ENCODE data around the gene ARHGAP1.
"Not testable (repeated sequence)": the region's sequence is repeated elsewhere in the genome, so short reads cannot be mapped to it uniquely, and the experiment has no call there.

The ARHGAP1 gene

DNA sequence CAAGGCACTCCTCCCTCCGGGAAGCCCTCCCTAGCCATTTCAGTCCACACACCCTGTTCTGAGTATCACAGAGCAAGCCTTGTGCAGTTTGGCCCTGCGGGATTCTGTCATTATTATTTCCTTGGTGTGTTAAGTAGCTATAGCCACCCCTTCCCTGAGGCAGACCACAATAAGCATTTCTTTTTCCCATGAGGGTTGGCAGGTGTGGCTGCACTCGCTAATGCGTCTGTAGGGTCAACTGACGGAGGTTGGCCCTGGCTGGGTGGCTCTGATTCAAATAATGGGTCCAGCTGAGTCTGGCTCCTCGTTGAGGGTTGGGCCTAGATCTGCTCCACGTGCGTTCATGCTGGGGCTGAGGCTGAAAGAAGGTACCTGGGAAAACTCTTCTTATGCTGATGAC, 23.7 kb upstream of the ARHGAP1 start:
- Histone ChIP-seq H3K4me3 (ENCODE audit: low read depth in 1 of 2, low read length in 2 of 2) (no peak overlapping the region), H3K27me3 (ENCODE audit: control insufficient read depth in 1 of 2, insufficient read depth in 2 of 2, low read length in 2 of 2) (no peaks in the 10 kb centered on the region), H3K9ac (ENCODE audit: low read depth in 1 of 2, low read length in 2 of 2) (no peak overlapping the region), H3K27ac (ENCODE audit: low read depth, low read length) (no peak overlapping the region), H3K36me3 (ENCODE audit: control insufficient read depth in 1 of 2, insufficient read depth in 2 of 2, low read length in 2 of 2) (no peaks in the 10 kb centered on the region), H3K4me1 (ENCODE audit: control insufficient read depth in 1 of 2, insufficient read depth in 2 of 2, low read length in 2 of 2) (no peaks in the 10 kb centered on the region), H3K9me3 (ENCODE audit: control insufficient read depth in 1 of 2, low read length in 2 of 2) (no peaks in the 10 kb centered on the region)

DNA sequence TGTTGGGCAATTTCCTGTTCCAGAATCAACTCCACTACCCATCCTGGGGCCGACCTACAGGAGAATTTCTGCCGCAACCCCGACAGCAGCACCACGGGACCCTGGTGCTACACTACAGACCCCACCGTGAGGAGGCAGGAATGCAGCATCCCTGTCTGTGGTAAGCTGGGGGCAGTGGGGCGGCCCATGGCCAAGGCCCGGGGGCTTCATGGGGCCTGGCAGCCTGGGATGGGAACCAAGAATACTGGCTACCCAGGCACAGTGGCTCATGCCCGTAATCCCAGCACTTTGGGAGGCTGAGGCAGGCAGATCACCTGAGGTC, 22.9 kb upstream of the ARHGAP1 start:
- Histone ChIP-seq H3K4me3 (ENCODE audit: low read depth in 1 of 2, low read length in 2 of 2) (no peak overlapping the region), H3K4me1 (ENCODE audit: control insufficient read depth in 1 of 2, insufficient read depth in 2 of 2, low read length in 2 of 2) (peaks cover 3 to 6% of the 10 kb centered on the region in 2 donors), H3K9ac (ENCODE audit: low read depth in 1 of 2, low read length in 2 of 2) (no peak overlapping the region), H3K27ac (ENCODE audit: low read depth, low read length) (no peak overlapping the region), H3K27me3 (ENCODE audit: control insufficient read depth in 1 of 2, insufficient read depth in 2 of 2, low read length in 2 of 2) (no peaks in the 10 kb centered on the region), H3K36me3 (ENCODE audit: control insufficient read depth in 1 of 2, insufficient read depth in 2 of 2, low read length in 2 of 2) (no peaks in the 10 kb centered on the region), H3K9me3 (ENCODE audit: control insufficient read depth in 1 of 2, low read length in 2 of 2) (no peaks in the 10 kb centered on the region)

DNA sequence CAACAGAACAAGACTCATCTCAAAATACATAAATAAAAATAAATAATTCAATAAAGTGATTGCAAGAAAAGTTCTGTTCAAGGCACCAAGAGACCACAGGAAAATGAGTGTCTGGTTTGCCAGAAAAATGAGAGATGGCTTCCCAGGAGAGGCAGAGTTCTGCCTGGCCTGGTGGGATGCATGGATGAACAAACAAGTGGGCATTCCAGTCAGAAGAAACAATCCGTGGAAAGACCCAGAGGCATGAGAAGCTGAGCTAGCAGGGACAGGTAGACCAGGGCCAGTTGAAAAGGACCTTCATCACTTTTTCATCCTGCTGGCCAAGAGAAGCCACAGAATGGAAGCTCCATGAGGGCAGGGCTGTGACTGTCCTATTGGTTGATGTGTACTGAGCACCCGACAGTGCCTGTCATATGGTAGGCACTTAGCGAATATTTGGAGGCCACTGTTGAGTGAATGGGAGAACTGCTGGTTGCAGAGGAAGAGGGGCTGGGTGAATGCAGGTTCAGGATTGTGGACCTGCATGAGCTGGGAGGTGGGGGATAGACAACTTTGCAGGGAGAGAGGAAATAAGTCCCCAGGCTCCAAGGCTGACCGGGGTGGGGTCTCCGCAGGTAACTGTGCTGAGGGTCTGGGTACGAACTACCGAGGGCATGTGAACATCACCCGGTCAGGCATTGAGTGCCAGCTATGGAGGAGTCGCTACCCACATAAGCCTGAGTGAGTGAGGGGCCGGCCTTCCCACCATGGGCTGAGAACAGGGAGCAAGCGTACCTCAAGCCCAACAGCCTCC, 22.3 kb upstream of the ARHGAP1 start:
- Histone ChIP-seq H3K4me1 (ENCODE audit: control insufficient read depth in 1 of 2, insufficient read depth in 2 of 2, low read length in 2 of 2) (peaks cover 6 to 10% of the 10 kb centered on the region in 2 donors), H3K36me3 (ENCODE audit: control insufficient read depth in 1 of 2, insufficient read depth in 2 of 2, low read length in 2 of 2) (no peaks in the 10 kb centered on the region), H3K4me3 (ENCODE audit: low read depth in 1 of 2, low read length in 2 of 2) (no peak overlapping the region), H3K27me3 (ENCODE audit: control insufficient read depth in 1 of 2, insufficient read depth in 2 of 2, low read length in 2 of 2) (no peaks in the 10 kb centered on the region), H3K9me3 (ENCODE audit: control insufficient read depth in 1 of 2, low read length in 2 of 2) (no peaks in the 10 kb centered on the region), H3K9ac (ENCODE audit: low read depth in 1 of 2, low read length in 2 of 2) (no peak overlapping the region), H3K27ac (ENCODE audit: low read depth, low read length) (no peak overlapping the region)

DNA sequence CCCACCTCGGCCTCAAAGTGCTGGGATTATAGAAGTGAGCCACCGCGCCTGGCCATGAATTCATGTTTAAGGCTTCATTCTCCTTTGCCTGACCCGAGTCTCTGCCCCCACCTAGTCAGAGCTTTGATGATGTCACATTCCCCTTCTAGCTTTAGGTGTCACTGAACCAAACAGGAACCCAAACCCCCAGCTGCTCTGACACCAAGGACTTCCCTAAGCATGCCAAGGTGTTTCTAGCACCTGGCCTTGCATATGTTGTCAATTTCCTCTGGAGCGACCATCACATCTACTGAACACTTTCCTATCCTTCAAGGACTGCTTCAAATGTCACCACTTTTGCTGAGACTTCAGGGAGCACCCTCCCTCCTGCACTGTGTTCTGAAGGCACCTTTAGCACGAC, 20.9 kb upstream of the ARHGAP1 start:
- no peaks in the 10 kb centered on the region for H3K27me3 ChIP-seq (ENCODE audit: control insufficient read depth in 1 of 2, insufficient read depth in 2 of 2, low read length in 2 of 2)

DNA sequence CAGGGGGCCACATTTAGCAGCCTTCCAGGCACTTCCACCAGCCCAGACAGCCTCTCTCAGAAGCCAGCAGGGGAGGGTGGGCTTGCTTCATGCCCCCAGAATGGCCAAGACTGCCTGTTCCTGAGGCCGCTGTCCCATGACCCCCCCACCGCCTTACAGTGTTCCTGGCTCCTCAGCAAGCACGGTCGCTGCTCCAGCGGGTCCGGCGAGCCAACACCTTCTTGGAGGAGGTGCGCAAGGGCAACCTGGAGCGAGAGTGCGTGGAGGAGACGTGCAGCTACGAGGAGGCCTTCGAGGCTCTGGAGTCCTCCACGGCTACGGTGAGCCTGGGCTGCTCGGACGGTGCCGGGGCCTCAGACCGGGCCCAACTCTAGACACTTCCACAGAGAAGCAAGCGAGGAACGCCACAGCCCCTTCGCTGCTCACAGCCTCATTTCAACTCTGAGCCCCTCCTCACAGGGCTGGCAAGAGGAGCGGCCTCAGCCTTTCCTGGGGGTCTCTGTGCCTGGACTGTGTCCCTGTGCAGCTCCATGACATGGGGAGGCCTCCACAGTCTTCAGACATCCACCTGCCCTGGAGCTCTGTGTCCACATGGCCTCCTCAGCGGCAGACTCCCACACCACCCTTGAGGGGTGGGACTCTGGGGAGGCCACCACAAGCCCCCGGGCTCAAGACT, 19.3 kb upstream of the ARHGAP1 start:
- no peaks in the 10 kb centered on the region for H3K36me3 ChIP-seq (ENCODE audit: control insufficient read depth in 1 of 2, insufficient read depth in 2 of 2, low read length in 2 of 2)
- H3K27ac ChIP-seq (ENCODE audit: low read depth, low read length), result no peak overlapping the region
- H3K4me1 ChIP-seq (ENCODE audit: control insufficient read depth in 1 of 2, insufficient read depth in 2 of 2, low read length in 2 of 2), result peaks cover 6 to 10% of the 10 kb centered on the region in 2 donors
- H3K9me3 ChIP-seq (ENCODE audit: control insufficient read depth in 1 of 2, low read length in 2 of 2), result no peaks in the 10 kb centered on the region
- H3K4me3 ChIP-seq (ENCODE audit: low read depth in 1 of 2, low read length in 2 of 2), result no peak overlapping the region
- H3K9ac ChIP-seq (ENCODE audit: low read depth in 1 of 2, low read length in 2 of 2), result no peak overlapping the region
- H3K27me3 ChIP-seq (ENCODE audit: control insufficient read depth in 1 of 2, insufficient read depth in 2 of 2, low read length in 2 of 2), result no peaks in the 10 kb centered on the region

More for the DNA sequence above, 20.9 kb upstream of the ARHGAP1 start:
- no peak overlapping the region for H3K9ac ChIP-seq (ENCODE audit: low read depth in 1 of 2, low read length in 2 of 2)
- H3K36me3 ChIP-seq (ENCODE audit: control insufficient read depth in 1 of 2, insufficient read depth in 2 of 2, low read length in 2 of 2), result no peaks in the 10 kb centered on the region
- H3K4me3 ChIP-seq (ENCODE audit: low read depth in 1 of 2, low read length in 2 of 2), result no peak overlapping the region
- no peaks in the 10 kb centered on the region for H3K9me3 ChIP-seq (ENCODE audit: control insufficient read depth in 1 of 2, low read length in 2 of 2)
- H3K27ac ChIP-seq (ENCODE audit: low read depth, low read length), result no peak overlapping the region
- peaks cover 6 to 10% of the 10 kb centered on the region in 2 donors for H3K4me1 ChIP-seq (ENCODE audit: control insufficient read depth in 1 of 2, insufficient read depth in 2 of 2, low read length in 2 of 2)

DNA sequence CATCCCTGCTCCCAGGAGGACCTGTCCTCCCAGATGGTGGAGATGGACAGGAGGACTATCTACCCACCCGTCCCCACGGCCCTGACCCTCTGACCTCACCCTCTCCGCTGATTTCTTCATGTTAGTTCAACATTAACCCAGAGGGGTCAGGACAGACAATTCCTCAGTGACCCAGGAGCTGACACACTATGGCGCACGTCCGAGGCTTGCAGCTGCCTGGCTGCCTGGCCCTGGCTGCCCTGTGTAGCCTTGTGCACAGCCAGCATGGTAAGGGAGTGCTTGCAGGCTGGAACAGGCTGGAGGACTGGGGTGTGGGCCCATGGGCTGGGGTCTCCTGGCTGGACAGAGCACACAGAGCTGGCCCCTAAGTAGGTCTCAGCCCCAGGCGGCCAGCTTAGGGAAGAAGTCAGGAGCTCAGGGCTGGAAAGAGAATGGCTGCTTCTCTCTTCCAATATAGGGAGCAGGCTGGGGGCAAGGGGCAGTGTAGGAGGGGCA, 18.7 kb upstream of the ARHGAP1 start, which contains the start of gene F2:
Gene F2 (plus strand): TSS at position 166 of the 495 bp plus-strand sequence. CDS start 23 bp downstream, at position 189.
- Histone ChIP-seq H3K4me3 (ENCODE audit: low read depth in 1 of 2, low read length in 2 of 2) (no peak within 1 kb of the TSS), H3K27me3 (ENCODE audit: control insufficient read depth in 1 of 2, insufficient read depth in 2 of 2, low read length in 2 of 2) (no peaks in the 10 kb centered on the region), H3K9me3 (ENCODE audit: control insufficient read depth in 1 of 2, low read length in 2 of 2) (no peaks in the 10 kb centered on the region), H3K4me1 (ENCODE audit: control insufficient read depth in 1 of 2, insufficient read depth in 2 of 2, low read length in 2 of 2) (peaks cover 6 to 10% of the 10 kb centered on the region in 2 donors), H3K27ac (ENCODE audit: low read depth, low read length) (no peak within 1 kb of the TSS), H3K36me3 (ENCODE audit: control insufficient read depth in 1 of 2, insufficient read depth in 2 of 2, low read length in 2 of 2) (no peaks in the 10 kb centered on the region), H3K9ac (ENCODE audit: low read depth in 1 of 2, low read length in 2 of 2) (no peak within 1 kb of the TSS)

DNA sequence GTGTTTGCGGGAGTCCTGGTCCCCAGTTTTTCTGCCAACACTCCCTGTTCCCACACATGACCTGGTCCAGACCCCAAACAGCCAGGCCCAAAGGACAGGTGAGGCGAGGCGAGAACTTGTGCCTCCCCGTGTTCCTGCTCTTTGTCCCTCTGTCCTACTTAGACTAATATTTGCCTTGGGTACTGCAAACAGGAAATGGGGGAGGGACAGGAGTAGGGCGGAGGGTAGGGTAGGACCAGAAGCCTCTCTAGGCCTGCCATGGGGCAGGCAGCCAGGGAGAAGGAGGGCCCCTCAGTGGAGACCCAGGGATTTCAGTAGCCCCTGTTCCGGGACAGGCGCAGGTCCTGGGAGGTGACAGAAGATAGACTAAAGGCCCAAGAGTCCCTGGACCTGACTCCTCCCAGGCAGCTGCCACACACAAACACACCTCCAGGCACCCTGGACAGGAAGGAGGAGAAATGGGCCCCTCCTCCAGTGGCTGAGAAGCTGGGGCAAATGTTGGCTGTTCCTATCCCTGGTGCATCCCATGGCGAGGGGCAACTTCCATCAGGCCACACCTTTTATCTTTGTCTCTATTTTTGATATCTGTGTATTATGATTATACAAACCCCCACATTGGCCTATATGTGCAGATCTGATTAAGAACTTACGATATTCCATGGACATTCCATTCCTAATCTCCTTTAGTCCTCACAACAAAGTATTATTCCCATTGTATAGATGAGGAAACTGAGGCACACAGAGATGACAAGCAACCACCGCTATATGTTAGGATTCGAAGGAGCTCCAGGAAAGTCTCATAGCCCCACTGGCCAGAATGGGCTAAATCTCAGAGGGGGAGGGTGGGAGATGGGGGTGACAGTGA, 18.0 kb upstream of the ARHGAP1 start:
- no peaks in the 10 kb centered on the region for H3K9me3 ChIP-seq (ENCODE audit: control insufficient read depth in 1 of 2, low read length in 2 of 2)
- no peak overlapping the region for H3K4me3 ChIP-seq (ENCODE audit: low read depth in 1 of 2, low read length in 2 of 2)
- no peaks in the 10 kb centered on the region for H3K36me3 ChIP-seq (ENCODE audit: control insufficient read depth in 1 of 2, insufficient read depth in 2 of 2, low read length in 2 of 2)
- H3K4me1 ChIP-seq (ENCODE audit: control insufficient read depth in 1 of 2, insufficient read depth in 2 of 2, low read length in 2 of 2), result peaks cover 6 to 10% of the 10 kb centered on the region in 2 donors
- H3K27me3 ChIP-seq (ENCODE audit: control insufficient read depth in 1 of 2, insufficient read depth in 2 of 2, low read length in 2 of 2), result no peaks in the 10 kb centered on the region
- no peak overlapping the region for H3K9ac ChIP-seq (ENCODE audit: low read depth in 1 of 2, low read length in 2 of 2)
- H3K27ac ChIP-seq (ENCODE audit: low read depth, low read length), result no peak overlapping the region

DNA sequence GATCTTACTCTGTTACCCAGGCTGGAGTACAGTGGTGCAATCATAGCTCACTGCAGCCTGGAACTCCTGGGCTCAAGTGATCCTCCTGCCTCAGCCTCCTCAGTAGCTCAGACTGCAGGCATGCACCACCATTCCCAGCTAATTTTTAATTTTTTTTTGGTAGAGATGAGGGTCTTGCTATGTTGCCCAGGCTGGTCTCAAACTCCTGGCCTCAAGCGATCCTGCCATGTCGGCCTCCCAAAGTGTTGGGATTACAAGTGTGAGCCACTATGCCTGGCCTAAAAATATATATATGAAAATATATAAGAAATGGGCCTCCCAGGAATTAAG, 17.4 kb upstream of the ARHGAP1 start:
- H3K36me3 ChIP-seq (ENCODE audit: control insufficient read depth in 1 of 2, insufficient read depth in 2 of 2, low read length in 2 of 2); H3K4me1 ChIP-seq (ENCODE audit: control insufficient read depth in 1 of 2, insufficient read depth in 2 of 2, low read length in 2 of 2); H3K4me3 ChIP-seq (ENCODE audit: low read depth in 1 of 2, low read length in 2 of 2); H3K9ac ChIP-seq (ENCODE audit: low read depth in 1 of 2, low read length in 2 of 2); H3K9me3 ChIP-seq (ENCODE audit: control insufficient read depth in 1 of 2, low read length in 2 of 2); H3K27me3 ChIP-seq (ENCODE audit: control insufficient read depth in 1 of 2, insufficient read depth in 2 of 2, low read length in 2 of 2); H3K27ac ChIP-seq (ENCODE audit: low read depth, low read length): not testable (repeated sequence)

DNA sequence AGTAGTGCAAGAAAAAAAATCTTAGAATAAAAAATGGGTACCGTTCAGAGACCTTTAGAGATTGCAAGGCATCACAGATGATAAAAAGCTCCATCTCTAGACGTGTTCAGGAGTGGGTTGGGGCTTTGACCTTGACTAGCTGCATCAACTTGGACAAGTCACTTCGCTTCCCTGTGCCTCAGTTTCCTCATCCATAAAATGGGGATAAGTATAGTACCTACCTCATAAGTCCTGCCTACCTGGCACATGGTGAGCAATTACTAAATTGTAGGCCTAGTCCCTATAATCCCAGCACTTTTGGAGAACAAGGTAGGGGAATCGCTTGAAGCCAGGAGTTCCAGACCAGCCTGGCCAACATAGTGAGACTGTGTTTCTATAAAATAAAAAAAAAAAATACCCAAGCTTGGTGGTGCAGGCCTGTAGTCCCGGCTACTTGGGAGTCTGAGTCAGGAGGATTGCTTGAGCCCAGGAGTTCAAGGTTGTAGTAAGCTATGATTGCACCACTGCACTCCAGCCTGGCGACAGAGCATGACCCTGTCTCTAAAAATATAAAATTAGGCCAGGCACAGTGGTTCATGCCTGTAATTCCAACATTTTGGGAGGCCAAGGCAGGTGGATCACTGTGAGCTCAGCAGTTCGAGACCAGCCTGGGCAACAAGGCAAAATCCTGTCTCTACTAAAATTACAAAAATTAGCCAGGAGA, 12.6 kb upstream of the ARHGAP1 start:
- H3K9ac ChIP-seq (ENCODE audit: low read depth in 1 of 2, low read length in 2 of 2), result no peak overlapping the region
- H3K4me3 ChIP-seq (ENCODE audit: low read depth in 1 of 2, low read length in 2 of 2), result no peak overlapping the region
- no peaks in the 10 kb centered on the region for H3K27me3 ChIP-seq (ENCODE audit: control insufficient read depth in 1 of 2, insufficient read depth in 2 of 2, low read length in 2 of 2)
- no peaks in the 10 kb centered on the region for H3K36me3 ChIP-seq (ENCODE audit: control insufficient read depth in 1 of 2, insufficient read depth in 2 of 2, low read length in 2 of 2)
- no peak overlapping the region for H3K27ac ChIP-seq (ENCODE audit: low read depth, low read length)
- H3K9me3 ChIP-seq (ENCODE audit: control insufficient read depth in 1 of 2, low read length in 2 of 2), result no peaks in the 10 kb centered on the region
- peaks cover 0 to under 1% of the 10 kb centered on the region in 2 donors for H3K4me1 ChIP-seq (ENCODE audit: control insufficient read depth in 1 of 2, insufficient read depth in 2 of 2, low read length in 2 of 2)
